ENCODE measurements around the gene TUBG2. TPM values are rescaled to one million over a fixed set of nuclear protein-coding genes. Genes with fewer than 3 reads are reported as not detected.

The TUBG2 gene
- total RNA-seq, 1 experiment from 2014 or later = 20.4 TPM

GRCh38 chr17:42691021-42691545 is 32.0 kb downstream of the TUBG2 start:
- H3K27ac ChIP-seq (ENCODE audit: insufficient read length, low read depth, low read length) = no peak overlapping the region
- H3K4me3 Mint-ChIP-seq = no peak overlapping the region
- no peak overlapping the region for H4K5ac ChIP-seq (ENCODE audit: insufficient read length, low read depth, low read length)
- H3K27ac Mint-ChIP-seq = peak overlapping the region in 2 of 3 experiments; percentile 48 to 61; a peak in 2 of 7 replicates
- no peak overlapping the region for H3K4ac ChIP-seq (ENCODE audit: low read depth, low read length)
- H3K27me3 Mint-ChIP-seq (ENCODE audit: low read depth) = peaks cover under 1% of the 10 kb centered on the region; the same call in 1 of the 2 replicates
- H3K9me3 ChIP-seq (ENCODE audit: control insufficient read depth, low read depth, low read length) = no peaks in the 10 kb centered on the region
- peaks cover 18 to 24% (median 20%) of the 10 kb centered on the region in 3 experiments for H3K36me3 Mint-ChIP-seq (ENCODE audit: insufficient read depth in 1 of 3, low read depth in 3 of 3)
- no peak overlapping the region for H3K56ac ChIP-seq (ENCODE audit: insufficient read length, low read depth, low read length)
- H3K9ac ChIP-seq (ENCODE audit: extremely low read depth, insufficient read length, low read length) = no peak overlapping the region
- H3K18ac ChIP-seq (ENCODE audit: insufficient read length, low read depth, low read length) = no peak overlapping the region
- H3K23ac ChIP-seq (ENCODE audit: insufficient read length, low read depth, low read length) = no peak overlapping the region
- H2AFZ ChIP-seq (ENCODE audit: low read length) = no peak overlapping the region
- H3K79me1 ChIP-seq (ENCODE audit: insufficient read depth, low read depth, low read length, poor library complexity, severe bottlenecking) = no peaks in the 10 kb centered on the region
- no peak overlapping the region for H3T11ph ChIP-seq (ENCODE audit: low read length)
- no peak overlapping the region for H4K8ac ChIP-seq (replicated peaks; ENCODE audit: insufficient read length, low read depth, low read length)
- H2BK5ac ChIP-seq (ENCODE audit: insufficient read length, low read length) = no peak overlapping the region
- no peak overlapping the region for H3K14ac ChIP-seq (ENCODE audit: insufficient read depth, low read length)
- H2BK15ac ChIP-seq (ENCODE audit: low read depth, low read length) = no peak overlapping the region
- H2AK5ac ChIP-seq (ENCODE audit: insufficient read length, low read length) = no peak overlapping the region
- no peaks in the 10 kb centered on the region for H4K20me1 ChIP-seq (ENCODE audit: control insufficient read depth, insufficient read depth, insufficient read length)
- H3K4me2 ChIP-seq (ENCODE audit: insufficient read depth, insufficient read length, low read length) = no peak overlapping the region
- H3K23me2 ChIP-seq (ENCODE audit: insufficient read length, low read depth, low read length, poor library complexity, severe bottlenecking) = no peaks in the 10 kb centered on the region
- H3K9me3 Mint-ChIP-seq = no peaks in the 10 kb centered on the region; a peak in 2 of 5 replicates
- no peak overlapping the region for H2BK12ac ChIP-seq (ENCODE audit: insufficient read length, low read depth, low read length)
- no peaks in the 10 kb centered on the region for H3K27me3 ChIP-seq (ENCODE audit: insufficient read depth, low read length)
- TF ChIP-seq CTCF (conservative IDR thresholded peaks at IDR 0.05) = no peak
- no peaks in the 10 kb centered on the region for H3K79me2 ChIP-seq (ENCODE audit: insufficient read depth, low read length)
- no peak overlapping the region for H2BK120ac ChIP-seq (ENCODE audit: low read depth, low read length, poor library complexity, severe bottlenecking)
- H3K4me1 ChIP-seq (ENCODE audit: insufficient read depth, low read length) = no peaks in the 10 kb centered on the region
- H3K4me1 Mint-ChIP-seq = peaks cover 0 to 14% of the 10 kb centered on the region in 2 experiments; a peak in 2 of 4 replicates
- WGBS (ENCODE audit: extremely low coverage, insufficient read length, low lambda C conversion rate) = no CpG with 5 or more reads among the region's 12 CpGs
- DNase-seq = peak; percentile 37
- H4K91ac ChIP-seq (ENCODE audit: insufficient read length, low read depth, low read length) = no peak overlapping the region
- H2BK20ac ChIP-seq (ENCODE audit: low read depth, low read length, poor library complexity, severe bottlenecking) = no peak overlapping the region

All from H9 (cell line).